Panc1 (cell line): Measurements from ENCODE around the gene GRAMD4. TPM values are rescaled to one million over a fixed set of nuclear protein-coding genes. Genes with fewer than 3 reads are reported as not detected.

Experiments
- ATAC-seq: fragments of 200-7000 bp; cut with Tn5 transposase; 2 replicates; pipeline ENCODE4 v1.9.1; 2020; ENCODE audit warnings: mild to moderate bottlenecking, moderate library complexity
- BruUV-seq: library from RNA; stranded (reverse); fragments of 400-500 nt; replicated peaks from 2 replicates; lab custom pipeline; 2021; lab: Mats Ljungman, UMichigan
- CTCF ChIA-PET: fragments of 300-600 bp; sonication (Branson Sonifier 250); formaldehyde crosslinking; loops from one replicate; lab custom pipeline; 2022; ENCODE audit warnings: antibody characterized with exemption; lab: Charles Lee
- POLR2A ChIA-PET: fragments of 300-600 bp; sonication (Branson Sonifier 250); formaldehyde crosslinking; loops from one replicate; lab custom pipeline; 2022; ENCODE audit warnings: antibody characterized with exemption; lab: Charles Lee
- DNase-seq: peaks from one replicate; pipeline ENCODE4 v3.0.0-alpha.2; 2010; ENCODE audit warnings: low read depth, low spot score
- H3K27ac ChIP-seq: 2 replicates; pipeline ENCODE4 v1.5.1; 2011; ENCODE audit warnings: mild to moderate bottlenecking, low read length, inconsistent platforms
- H3K27me3 ChIP-seq: fragments of 200-500 bp; sonication (Bioruptor generic); 2 replicates; pipeline ENCODE4 v1.6.0; 2014; ENCODE audit warnings: low read length, inconsistent platforms; ENCODE audit not compliant: control insufficient read depth, insufficient read depth
- H3K36me3 ChIP-seq: fragments of 200-500 bp; sonication (Bioruptor generic); 2 replicates; pipeline ENCODE4 v1.5.1; 2014; ENCODE audit warnings: inconsistent platforms, mild to moderate bottlenecking, low read length, moderate library complexity; ENCODE audit not compliant: control insufficient read depth, insufficient read depth
- H3K4me1 ChIP-seq: 2 replicates; pipeline ENCODE4 v1.5.1; 2011; ENCODE audit warnings: inconsistent platforms, mild to moderate bottlenecking, low read length, moderate library complexity; ENCODE audit not compliant: control insufficient read depth, insufficient read depth
- H3K4me3 ChIP-seq, 2 experiments: 2 replicates each; pipeline ENCODE4 v1.5.1; 2011 to 2012; ENCODE audit warnings: low read depth in 2 of 2, low read length in 2 of 2, mild to moderate bottlenecking in 2 of 2, inconsistent platforms in 1 of 2, moderate library complexity in 1 of 2
- H3K9me3 ChIP-seq: fragments of 200-500 bp; sonication (Bioruptor generic); 2 replicates; pipeline ENCODE4 v1.5.1; 2014; ENCODE audit warnings: low read depth, mild to moderate bottlenecking, inconsistent platforms, low read length, moderate library complexity; ENCODE audit not compliant: control insufficient read depth, insufficient read depth
- CTCF ChIP-seq: fragments of 450-650 bp; IDR thresholded peaks from 2 replicates; pipeline ENCODE4 v1.5.1; 2017; ENCODE audit warnings: mild to moderate bottlenecking
- POLR2AphosphoS5 ChIP-seq: IDR thresholded peaks from 2 replicates; pipeline ENCODE4 v1.6.1; 2012; ENCODE audit warnings: mild to moderate bottlenecking, low read depth, low read length, moderate library complexity
- REST ChIP-seq, 2 experiments: IDR thresholded peaks; 2 replicates each; pipeline ENCODE4 v1.6.1; 2011 to 2012; ENCODE audit warnings: low read depth in 2 of 2, control low read depth in 1 of 2, low read length in 1 of 2, mild to moderate bottlenecking in 1 of 2, moderate library complexity in 1 of 2; ENCODE audit not compliant: insufficient read depth in 1 of 2
- SIN3A ChIP-seq: IDR thresholded peaks from 2 replicates; pipeline ENCODE4 v1.6.1; 2012; ENCODE audit warnings: low read depth, mild to moderate bottlenecking, low read length, moderate library complexity, borderline replicate concordance; ENCODE audit not compliant: insufficient read depth
- TCF7L2 ChIP-seq: IDR thresholded peaks from 2 replicates; pipeline ENCODE4 v1.6.1; 2011; ENCODE audit warnings: mild to moderate bottlenecking, low read depth, low read length, inconsistent platforms
- in situ Hi-C: cut with HindIII; loops from 2 replicates; pipeline ENCODE4 v1.10.0; 2016; ENCODE audit warnings: low sequenced_read_pairs, low pct_unique_long_range_greater_than_20kb
- intact Hi-C: fragments of 100-400 bp; cut with micrococcal nuclease; formaldehyde crosslinking; loops from one replicate; pipeline ENCODE4 v1.10.0; 2022; ENCODE audit not compliant: unreplicated experiment
- total RNA-seq: library from RNA; stranded (reverse); gene quantifications from one replicate; pipeline ENCODE4 v1.2.1, GENCODE V29; 2021; ENCODE audit not compliant: unreplicated experiment

Gene GRAMD4
- total RNA-seq, 1 experiment from 2014 or later, result 30.8 TPM

- H3K4me1 ChIP-seq, result peaks cover 18% of the 10 kb centered on the region
- no peak overlapping the region for H3K4me3 ChIP-seq
- DNase-seq (no peak), ATAC-seq (no peak)
- CTCF ChIA-PET, result no interaction called here
- in situ Hi-C loops, result no loop called here
- H3K27ac ChIP-seq, result no peak overlapping the region
- no peak for TF ChIP-seq POLR2AphosphoS5
- no peak for TF ChIP-seq SIN3A
- no peak for TF ChIP-seq CTCF
- no peak for TF ChIP-seq REST (IDR thresholded peaks at IDR 0.05; ENCODE audit: insufficient read depth in 1 of 2, low read depth in 2 of 2, low read length in 1 of 2)
- no peak for TF ChIP-seq TCF7L2
- intact Hi-C loops, result no loop called here
- H3K9me3 ChIP-seq, result no peaks in the 10 kb centered on the region
- H3K27me3 ChIP-seq, result no peaks in the 10 kb centered on the region
- BruUV-seq, result no TSS peak
- no peaks in the 10 kb centered on the region for H3K36me3 ChIP-seq
- POLR2A ChIA-PET, result no interaction called here
Measured at GRCh38 chr22:46583571-46583970, 36.6 kb upstream of the GRAMD4 start.

- H3K36me3 ChIP-seq, result no peaks in the 10 kb centered on the region
- intact Hi-C loops (no loop called here), in situ Hi-C loops (no loop called here)
- no peak for ATAC-seq
- H3K27me3 ChIP-seq, result no peaks in the 10 kb centered on the region
- TF ChIP-seq CTCF (no peak), POLR2AphosphoS5 (no peak), REST (IDR thresholded peaks at IDR 0.05; ENCODE audit: insufficient read depth in 1 of 2, low read depth in 2 of 2, low read length in 1 of 2) (no peak), SIN3A (no peak), TCF7L2 (no peak)
- H3K9me3 ChIP-seq, result no peaks in the 10 kb centered on the region
- H3K4me1 ChIP-seq, result peaks cover 12% of the 10 kb centered on the region
- no peak overlapping the region for H3K27ac ChIP-seq
- CTCF ChIA-PET, result no interaction called here
- DNase-seq, result no peak
- POLR2A ChIA-PET, result no interaction called here
- H3K4me3 ChIP-seq, result no peak overlapping the region
- no TSS peak for BruUV-seq
Measured at GRCh38 chr22:46584081-46584921, 35.9 kb upstream of the GRAMD4 start.
